Gastrocnemius medialis (tissue), 4 donors: ENCODE measurements around the gene TINAGL1. TPM values are rescaled to one million over a fixed set of nuclear protein-coding genes. Genes with fewer than 3 reads are reported as not detected.

Experiments used
- ATAC-seq, 2 donors: fragments of 150-250 bp; one replicate each; pipeline ENCODE4 v1.9.1; 2016
- DNase-seq, 2 donors: peaks; one replicate each; pipeline ENCODE4 v3.0.0-alpha.2; 2019
- H3K27ac ChIP-seq, 4 donors: fragments of 200-600 bp; sonication (generic); 1 replicate in 1 of 4; 2 replicates in 3 of 4; pipeline ENCODE4 v1.5.1; 2016 to 2018; ENCODE audit warnings: mild to moderate bottlenecking in 2 of 4, moderate library complexity in 1 of 4
- H3K27me3 ChIP-seq, 3 donors: fragments of 200-600 bp; sonication (generic) in 2 of 3; 1 replicate in 1 of 3; 2 replicates in 2 of 3; pipeline versions ENCODE4 v1.5.1 to v1.6.0; 2016 to 2019; ENCODE audit warnings: mild to moderate bottlenecking in 1 of 3, moderate library complexity in 1 of 3
- H3K36me3 ChIP-seq, 2 donors: fragments of 200-600 bp; sonication (generic) in 1 of 2; one replicate each; pipeline ENCODE4 v1.5.1; 2017 to 2018
- H3K4me1 ChIP-seq, 2 donors: fragments of 200-600 bp; sonication (generic) in 1 of 2; one replicate each; pipeline ENCODE4 v1.5.1; 2016 to 2017; ENCODE audit warnings: mild to moderate bottlenecking in 2 of 2
- H3K4me3 ChIP-seq, 4 donors: fragments of 200-600 bp; sonication (generic) in 3 of 4; 1 replicate in 1 of 4; 2 replicates in 3 of 4; pipeline ENCODE4 v1.5.1; 2016 to 2019; ENCODE audit warnings: mild to moderate bottlenecking in 2 of 4
- H3K9me3 ChIP-seq, 3 donors: fragments of 200-600 bp; sonication (generic) in 2 of 3; 1 replicate in 1 of 3; 2 replicates in 2 of 3; pipeline ENCODE4 v1.5.1; 2016 to 2019
- POLR2A ChIP-seq, 2 donors: fragments of 450-650 bp; IDR thresholded peaks; one replicate each; pipeline ENCODE4 v1.6.1; 2017; ENCODE audit warnings: antibody characterized with exemption in 2 of 2, mild to moderate bottlenecking in 2 of 2, moderate library complexity in 2 of 2
- in situ Hi-C, 4 donors: fragments of 200-750 bp; cut with MboI; loops; one replicate each; pipeline versions ENCODE4 v1.15.0 to v1.8.0; 2017; ENCODE audit warnings: low sequenced_read_pairs in 4 of 4
- intact Hi-C: fragments of 100-400 bp; cut with DNase I; formaldehyde crosslinking; loops from one replicate; pipeline ENCODE4 v1.15.1; 2023; ENCODE audit warnings: low total_unique reads
- total RNA-seq, 4 donors: library from RNA; depleted of rRNA; stranded (reverse); fragments of >200 nt; gene quantifications; one replicate each; pipeline versions ENCODE4 v1.1.0 to v1.2.3, GENCODE V29; 2016
- TF ChIP-seq, protein P1 (sequence below), 5 experiments: fragments of 450-650 bp in 3 of 5; fragments of 200-600 bp in 2 of 5; sonication (generic) in 2 of 5; IDR thresholded peaks in 4 of 5; conservative IDR thresholded peaks in 1 of 5; 1 replicate in 4 of 5; 2 replicates in 1 of 5; pipeline ENCODE4 v1.5.1; 2016 to 2019; ENCODE audit warnings: antibody characterized with exemption in 5 of 5, mild to moderate bottlenecking in 3 of 5, moderate library complexity in 3 of 5

TINAGL1 gene
- total RNA-seq, 4 donors from 2014 or later: 50.3 to 120 (median 105) TPM

- in situ Hi-C loops: no loop called here
- ATAC-seq (no peak), DNase-seq (no peak)
- intact Hi-C loops: no loop called here
- H3K27me3 ChIP-seq: no peaks in the 10 kb centered on the region
- TF ChIP-seq, protein P1, sequence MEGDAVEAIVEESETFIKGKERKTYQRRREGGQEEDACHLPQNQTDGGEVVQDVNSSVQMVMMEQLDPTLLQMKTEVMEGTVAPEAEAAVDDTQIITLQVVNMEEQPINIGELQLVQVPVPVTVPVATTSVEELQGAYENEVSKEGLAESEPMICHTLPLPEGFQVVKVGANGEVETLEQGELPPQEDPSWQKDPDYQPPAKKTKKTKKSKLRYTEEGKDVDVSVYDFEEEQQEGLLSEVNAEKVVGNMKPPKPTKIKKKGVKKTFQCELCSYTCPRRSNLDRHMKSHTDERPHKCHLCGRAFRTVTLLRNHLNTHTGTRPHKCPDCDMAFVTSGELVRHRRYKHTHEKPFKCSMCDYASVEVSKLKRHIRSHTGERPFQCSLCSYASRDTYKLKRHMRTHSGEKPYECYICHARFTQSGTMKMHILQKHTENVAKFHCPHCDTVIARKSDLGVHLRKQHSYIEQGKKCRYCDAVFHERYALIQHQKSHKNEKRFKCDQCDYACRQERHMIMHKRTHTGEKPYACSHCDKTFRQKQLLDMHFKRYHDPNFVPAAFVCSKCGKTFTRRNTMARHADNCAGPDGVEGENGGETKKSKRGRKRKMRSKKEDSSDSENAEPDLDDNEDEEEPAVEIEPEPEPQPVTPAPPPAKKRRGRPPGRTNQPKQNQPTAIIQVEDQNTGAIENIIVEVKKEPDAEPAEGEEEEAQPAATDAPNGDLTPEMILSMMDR (IDR thresholded peaks at IDR 0.05 in 4 of 5, conservative IDR thresholded peaks at IDR 0.05 in 1 of 5): no peak
- TF ChIP-seq POLR2A (IDR thresholded peaks at IDR 0.05): no peak
- peaks cover 13 to 18% of the 10 kb centered on the region in 2 donors for H3K4me1 ChIP-seq
- H3K4me3 ChIP-seq: peak overlapping the region; percentile 38 to 67 (median 41)
- peak overlapping the region; percentile 52 to 83 (median 66) for H3K27ac ChIP-seq
- H3K36me3 ChIP-seq: no peaks in the 10 kb centered on the region
- H3K9me3 ChIP-seq: no peaks in the 10 kb centered on the region
These were observed 4.7 kb downstream of the TINAGL1 start for GRCh38 chr1:31580891-31581603.

DNA sequence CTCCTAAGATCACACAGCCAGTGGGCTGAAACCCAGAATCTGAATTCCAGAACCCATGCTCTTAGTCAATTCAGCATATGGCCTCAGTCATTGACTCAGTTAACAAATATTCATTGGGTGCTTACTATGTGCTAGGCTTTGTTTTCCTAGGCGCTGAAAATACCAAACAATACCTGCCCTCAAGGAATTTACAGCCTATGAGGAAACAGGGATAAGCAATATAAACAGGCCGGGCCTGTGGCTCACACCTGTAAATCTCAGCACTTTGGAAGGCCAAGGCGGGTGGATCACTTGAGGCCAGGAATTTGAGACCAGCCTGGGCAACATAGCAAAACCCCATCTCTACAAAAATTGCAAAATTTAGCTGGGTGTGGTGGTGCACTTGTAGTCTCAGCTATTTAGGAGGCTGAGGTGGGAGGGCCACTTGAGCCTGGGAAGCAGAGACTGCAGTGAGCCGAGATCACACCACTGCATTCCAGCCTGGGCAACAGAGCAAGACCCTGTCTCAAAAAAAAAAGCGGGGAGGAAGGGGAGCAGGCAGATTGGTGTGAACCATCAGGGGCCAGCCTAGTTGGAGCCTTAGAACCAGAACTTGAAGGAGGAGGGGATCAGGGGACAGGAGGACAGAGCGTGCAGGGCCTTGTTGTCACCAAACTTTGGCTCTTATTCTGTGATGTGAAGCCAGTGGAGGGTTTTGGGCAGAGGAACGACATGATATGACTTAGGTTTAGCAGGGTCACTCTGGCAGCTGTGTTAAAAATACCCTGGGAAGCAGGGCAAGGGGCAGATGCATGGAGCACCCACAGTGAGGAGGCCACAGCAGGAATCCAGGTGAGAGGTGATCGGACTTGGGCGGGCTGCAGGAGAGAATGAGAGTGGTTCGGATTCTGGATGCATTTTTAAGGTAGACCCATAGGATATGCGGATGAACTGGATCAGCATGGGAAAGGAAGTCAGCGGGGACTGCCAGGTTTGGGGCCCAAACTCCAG is 5.8 kb downstream of the TINAGL1 start:
- H3K4me3 ChIP-seq: peak overlapping the region in 3 of 4 donors; percentile 10 to 67 (median 13)
- peak overlapping the region; percentile 60 to 83 (median 66) for H3K27ac ChIP-seq
- no peaks in the 10 kb centered on the region for H3K9me3 ChIP-seq
- no peak for DNase-seq
- ATAC-seq: no peak
- peaks cover 0 to 4% (median 0%) of the 10 kb centered on the region in 3 donors for H3K27me3 ChIP-seq
- in situ Hi-C loops: no loop called here
- TF ChIP-seq, protein P1 (IDR thresholded peaks at IDR 0.05 in 4 of 5, conservative IDR thresholded peaks at IDR 0.05 in 1 of 5): no peak
- TF ChIP-seq POLR2A (IDR thresholded peaks at IDR 0.05): no peak
- H3K36me3 ChIP-seq: no peaks in the 10 kb centered on the region
- peaks cover 14 to 18% of the 10 kb centered on the region in 2 donors for H3K4me1 ChIP-seq
- intact Hi-C loops: no loop called here

GRCh38 chr1:31583082-31583994 is 7.0 kb downstream of the TINAGL1 start:
- H3K27me3 ChIP-seq: peaks cover 0 to 4% (median 0%) of the 10 kb centered on the region in 3 donors
- H3K4me3 ChIP-seq: peak overlapping the region; percentile 9 to 34 (median 22)
- in situ Hi-C loops (no loop called here), intact Hi-C loops (no loop called here)
- peak; percentile 18 to 25 for ATAC-seq
- peak overlapping the region; percentile 60 to 83 (median 66) for H3K27ac ChIP-seq
- peaks cover 23 to 25% of the 10 kb centered on the region in 2 donors for H3K4me1 ChIP-seq
- no peaks in the 10 kb centered on the region for H3K9me3 ChIP-seq
- TF ChIP-seq, protein P1 (IDR thresholded peaks at IDR 0.05 in 4 of 5, conservative IDR thresholded peaks at IDR 0.05 in 1 of 5): no peak
- TF ChIP-seq POLR2A (IDR thresholded peaks at IDR 0.05): no peak
- peak in 1 of 2 donors; percentile 27 for DNase-seq
- H3K36me3 ChIP-seq: no peaks in the 10 kb centered on the region
